NCI-H1436 treated with DMSO at 0.1 percent for 48 hours (cell line): ENCODE results near the gene VKORC1L1.
"Not testable (repeated sequence)": the region's sequence is repeated elsewhere in the genome, so short reads cannot be mapped to it uniquely, and the experiment has no call there.

Experiments used
- DNase-seq: peaks from one replicate; lab custom pipeline; 2025; lab: John Stamatoyannopoulos, UW

VKORC1L1 gene

GRCh38 chr7:65872776-65873581 is at the start of gene VKORC1L1:
VKORC1L1 (plus strand) TSS chr7:65873074; CDS start chr7:65873372, 298 bp downstream.
- DNase-seq: peak; percentile 18

GRCh38 chr7:65827366-65827765 is 45.5 kb upstream of the VKORC1L1 start:
- no peak for DNase-seq

DNA sequence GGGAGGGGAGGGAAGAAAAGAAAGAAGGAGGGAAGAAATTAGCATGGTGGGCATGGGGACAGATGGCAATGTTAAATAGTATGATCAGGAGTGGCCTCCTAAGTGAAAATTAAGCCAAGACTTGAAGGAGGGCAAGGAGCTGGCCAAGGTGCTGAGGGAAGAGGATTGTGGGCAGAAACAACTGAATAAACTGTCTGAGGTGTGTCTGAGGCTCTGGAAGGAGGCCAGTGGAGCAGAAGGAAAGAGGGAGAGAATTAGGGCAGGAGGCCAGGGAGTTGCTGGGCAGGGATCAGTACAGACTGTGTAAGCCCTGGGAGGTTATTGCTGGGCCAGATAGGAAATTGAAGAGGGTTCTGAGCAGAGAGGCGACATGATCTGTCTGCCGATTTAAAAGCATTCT is 40.6 kb upstream of the VKORC1L1 start:
- no peak for DNase-seq

GRCh38 chr7:65836684-65837083 is 36.2 kb upstream of the VKORC1L1 start:
- not testable (repeated sequence) for DNase-seq

GRCh38 chr7:65837541-65837956 is 35.3 kb upstream of the VKORC1L1 start:
- DNase-seq: not testable (repeated sequence)

GRCh38 chr7:65839846-65840245 is 33.0 kb upstream of the VKORC1L1 start:
- no peak for DNase-seq

DNA sequence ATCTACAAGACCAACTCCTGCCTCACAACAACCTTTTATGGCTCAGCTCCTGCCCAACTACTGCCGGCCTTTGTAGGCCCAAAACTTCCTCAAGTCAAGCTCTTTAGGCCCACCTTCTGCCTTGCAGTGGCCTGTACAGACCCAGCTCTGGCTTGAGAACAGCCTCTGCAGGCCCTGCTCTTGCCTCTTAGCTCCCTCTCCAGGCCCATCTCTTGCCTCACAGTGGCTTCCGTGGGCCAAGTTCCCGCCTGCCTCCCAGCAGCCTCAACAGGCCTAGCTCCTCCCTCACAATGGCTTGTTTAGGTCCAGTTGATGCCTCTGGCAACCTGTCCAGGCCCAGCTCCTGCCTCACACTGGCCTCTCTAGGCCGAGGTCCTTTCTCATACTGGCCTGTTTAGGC is 32.4 kb upstream of the VKORC1L1 start:
- DNase-seq: no peak

DNA sequence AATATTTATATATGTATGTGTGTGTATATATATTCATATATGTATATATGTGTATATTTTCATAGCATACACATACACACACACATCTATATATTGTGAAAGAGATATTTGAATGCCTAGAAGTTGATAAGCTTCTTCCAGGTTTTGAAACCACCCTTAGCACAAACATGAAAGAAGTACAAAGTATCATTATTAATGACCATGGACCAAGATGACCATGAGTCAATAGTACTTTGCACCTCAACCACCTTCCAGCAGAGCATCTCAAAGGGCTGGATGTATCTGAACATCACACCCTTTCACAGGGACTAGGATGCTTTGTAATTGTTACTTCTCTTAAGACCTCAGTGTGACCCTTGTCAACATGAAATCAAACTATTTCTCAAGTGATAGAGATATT is 29.3 kb upstream of the VKORC1L1 start:
- not testable (repeated sequence) for DNase-seq

GRCh38 chr7:65846008-65846570 is 26.8 kb upstream of the VKORC1L1 start:
- DNase-seq: no peak

- not testable (repeated sequence) for DNase-seq
These were observed 19.4 kb upstream of the VKORC1L1 start for GRCh38 chr7:65853426-65853825.

DNA sequence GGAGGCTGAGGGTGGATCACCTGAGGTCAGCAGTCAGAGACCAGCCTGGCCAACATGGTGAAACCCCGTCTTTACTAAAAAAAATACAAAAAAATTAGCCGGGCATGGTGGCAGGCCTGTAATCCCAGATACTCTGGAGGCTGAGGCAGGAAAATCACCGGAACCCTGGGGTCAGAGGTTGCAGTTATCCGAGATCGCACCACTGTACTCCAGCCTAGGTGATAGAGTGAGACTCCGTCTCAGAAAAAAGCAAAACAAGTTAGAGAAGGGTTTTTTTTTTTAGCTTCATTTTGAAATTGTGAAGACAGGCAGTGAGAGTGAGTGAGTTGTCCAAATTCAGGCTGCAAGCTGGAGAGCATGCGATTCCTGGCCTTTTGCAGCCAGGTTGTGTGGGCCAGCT is 19.0 kb upstream of the VKORC1L1 start:
- not testable (repeated sequence) for DNase-seq

DNA sequence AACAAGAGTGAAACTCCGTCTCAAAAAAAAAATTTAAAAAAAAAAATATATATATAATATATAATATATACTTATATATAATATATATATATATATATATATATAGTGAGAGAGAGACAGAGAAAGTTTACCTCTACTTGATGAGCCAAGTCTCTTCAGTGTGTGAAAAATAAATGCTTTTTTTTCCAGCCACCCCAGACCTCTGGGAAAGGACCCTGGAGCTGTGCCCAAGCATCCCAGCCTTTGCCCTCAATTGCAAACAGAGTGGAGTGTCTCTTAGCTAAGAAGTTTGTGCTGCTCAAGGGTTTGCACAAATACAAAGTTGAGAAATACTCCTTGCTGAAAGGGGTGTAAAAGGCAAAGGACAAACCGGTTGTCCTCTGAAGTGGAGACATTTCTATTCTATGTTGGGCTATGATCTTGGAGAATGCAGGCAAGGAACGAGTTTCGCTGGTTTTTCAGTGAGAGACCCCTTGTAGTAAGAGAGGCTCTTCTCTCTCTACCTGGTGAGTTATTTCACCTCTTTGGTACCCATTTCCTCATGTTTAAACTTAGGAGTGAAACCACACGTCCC is 15.5 kb upstream of the VKORC1L1 start:
- not testable (repeated sequence) for DNase-seq

DNA sequence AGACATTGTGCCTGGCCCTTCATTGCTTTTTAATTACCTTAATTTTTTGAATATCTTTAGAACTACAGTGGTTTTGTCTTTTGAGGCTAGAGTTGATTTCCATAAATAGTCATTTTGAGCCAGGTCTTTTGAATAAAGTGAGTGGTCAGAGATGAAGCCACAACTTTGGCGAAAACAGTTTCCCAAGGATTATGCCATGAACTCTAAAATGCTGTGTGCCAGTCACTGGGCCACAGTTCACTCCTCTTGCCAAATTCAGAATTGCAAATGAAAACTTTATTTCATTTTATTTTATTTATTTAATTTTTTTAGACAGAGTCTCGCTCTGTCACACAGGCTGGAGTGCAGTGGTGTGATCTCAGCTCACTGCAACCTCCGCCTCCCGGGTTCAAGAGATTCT is 14.2 kb upstream of the VKORC1L1 start:
- not testable (repeated sequence) for DNase-seq

DNA sequence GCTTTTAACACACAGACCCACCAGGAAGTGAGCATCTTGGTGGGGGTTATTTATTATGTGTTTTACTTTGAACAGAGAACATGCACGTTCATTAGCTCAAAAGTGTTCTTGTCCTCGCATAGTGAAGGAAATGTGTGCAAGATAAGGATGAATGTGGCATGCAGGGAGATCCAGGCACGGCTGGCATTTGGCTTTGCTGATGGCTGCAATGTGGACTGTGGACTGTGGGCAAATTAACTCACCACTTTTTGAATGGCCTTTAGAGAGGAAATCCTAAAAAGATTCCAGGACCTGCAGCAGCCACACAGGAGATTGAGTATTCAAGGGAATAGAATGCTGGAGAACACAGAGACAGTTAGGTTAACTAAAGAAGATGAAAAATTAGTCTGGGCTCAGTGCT is 6.6 kb upstream of the VKORC1L1 start:
- not testable (repeated sequence) for DNase-seq

DNA sequence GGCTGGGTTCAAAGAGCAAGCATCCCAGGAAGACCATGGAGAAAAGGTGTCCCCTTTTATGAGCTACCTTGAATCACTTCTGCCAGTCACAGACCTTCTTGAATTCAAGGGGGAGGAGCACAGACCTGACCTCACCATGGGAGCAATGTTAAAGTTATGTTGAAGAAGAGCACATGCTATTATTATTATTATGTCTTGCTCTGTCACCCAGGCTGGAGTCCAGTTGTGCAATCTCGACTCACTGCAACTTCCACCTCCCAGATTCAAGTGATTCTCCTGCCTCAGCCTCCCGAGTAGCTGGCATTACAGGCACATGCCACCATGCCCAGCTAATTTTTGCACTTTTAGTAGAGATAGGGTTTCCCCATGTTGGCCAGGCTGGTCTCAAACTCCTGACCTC is 5.2 kb upstream of the VKORC1L1 start:
- not testable (repeated sequence) for DNase-seq

DNA sequence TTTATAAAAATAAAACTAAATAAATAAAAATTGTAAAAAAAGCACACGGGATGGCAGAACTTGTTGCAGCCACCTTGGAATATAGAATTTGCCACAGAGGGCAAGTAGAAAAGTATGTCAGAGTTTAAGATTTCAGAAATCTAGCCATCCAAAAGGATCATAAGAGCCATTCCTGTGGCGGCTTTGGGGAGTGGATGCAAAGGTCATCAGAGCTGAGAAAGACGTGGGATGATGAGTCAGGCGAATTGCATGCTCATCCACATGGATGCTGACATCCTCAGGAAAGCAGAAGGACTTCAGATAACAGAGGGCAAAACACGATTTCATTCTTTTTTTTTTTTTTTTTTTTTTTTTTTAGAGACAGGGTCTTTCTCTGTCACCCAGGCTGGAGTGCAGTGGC is 3.6 kb upstream of the VKORC1L1 start:
- DNase-seq: not testable (repeated sequence)

GRCh38 chr7:65871451-65871850 is 1.4 kb upstream of the VKORC1L1 start:
- not testable (repeated sequence) for DNase-seq

- not testable (repeated sequence) for DNase-seq
These were observed 814 bp downstream of the VKORC1L1 start for GRCh38 chr7:65873582-65874193.

DNA sequence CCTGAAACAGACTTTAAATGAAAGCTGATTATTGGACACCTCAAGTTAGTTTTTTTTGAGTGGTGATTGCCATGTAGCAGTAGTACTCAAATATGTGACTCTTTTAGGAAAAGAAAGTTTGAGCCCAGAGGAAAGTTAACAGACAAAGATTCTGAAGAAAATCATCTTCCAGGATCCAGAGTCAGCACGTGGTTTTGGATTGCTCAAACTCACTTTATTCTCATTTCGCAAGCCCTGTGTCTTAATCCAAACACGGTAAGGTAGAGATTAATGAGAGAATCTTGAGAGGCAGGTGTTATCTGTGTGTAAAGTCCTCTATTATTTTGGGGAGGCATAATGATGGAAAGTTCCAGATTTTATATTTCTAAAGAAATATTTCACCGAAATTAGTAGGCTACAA is 2.8 kb downstream of the VKORC1L1 start:
- not testable (repeated sequence) for DNase-seq

- not testable (repeated sequence) for DNase-seq
These were observed 6.6 kb downstream of the VKORC1L1 start for GRCh38 chr7:65879292-65880153.

- DNase-seq: not testable (repeated sequence)
These were observed 7.4 kb downstream of the VKORC1L1 start for GRCh38 chr7:65880242-65880641.

- DNase-seq: not testable (repeated sequence)
These were observed 12.1 kb downstream of the VKORC1L1 start for GRCh38 chr7:65884983-65885382.
